NCI-H460 (cell line): ENCODE data around the gene B3GNT9. TPM values are rescaled to one million over a fixed set of nuclear protein-coding genes. Genes with fewer than 3 reads are reported as not detected.

ENCODE experiments used
- DNase-seq: peaks from one replicate; pipeline ENCODE4 v3.0.0-alpha.2; 2016; ENCODE audit warnings: low read depth; ENCODE audit errors: extremely low read depth
- polyA plus RNA-seq: library from polyadenylated mRNA; depleted of rRNA; stranded (reverse); fragments of >200 nt; gene quantifications from 2 replicates; pipeline ENCODE4 v1.2.3, GENCODE V29; 2014; cell fraction: nucleus; rRNA removed
- total RNA-seq: library from RNA; depleted of rRNA; stranded (reverse); fragments of >200 nt; shearing (Covaris generic); gene quantifications from 2 replicates; pipeline ENCODE4 v1.2.3, GENCODE V29; 2014; rRNA removed

The B3GNT9 gene
- 14.2 and 15.6 TPM in 2 replicates for total RNA-seq
- polyA plus RNA-seq = 13.7 and 15.6 TPM in 2 replicates

GRCh38 chr16:67150833-67151396 lies at the start of gene B3GNT9:
Gene B3GNT9, minus strand, starts transcription at chr16:67150998. Its CDS starts 513 bp downstream, at chr16:67150485.
- DNase-seq = no peak

GRCh38 chr16:67200491-67200890 lies 49.7 kb upstream of the B3GNT9 start:
- no peak for DNase-seq

GRCh38 chr16:67199808-67200198 lies 49.0 kb upstream of the B3GNT9 start:
- no peak for DNase-seq

GRCh38 chr16:67199011-67199807 lies 48.4 kb upstream of the B3GNT9 start, which contains the start of gene ELMO3:
Gene ELMO3, plus strand, starts transcription at chr16:67199131. Its CDS starts 196 bp downstream, at chr16:67199327.
- DNase-seq = no peak

GRCh38 chr16:67198238-67198734 lies 47.5 kb upstream of the B3GNT9 start:
- DNase-seq = peak; percentile 64

GRCh38 chr16:67197704-67198103 lies 46.9 kb upstream of the B3GNT9 start:
- no peak for DNase-seq

- no peak for DNase-seq
Observed at GRCh38 chr16:67196881-67197280, 46.1 kb upstream of the B3GNT9 start.

GRCh38 chr16:67195676-67196075 lies 44.9 kb upstream of the B3GNT9 start:
- no peak for DNase-seq

GRCh38 chr16:67194260-67194659 lies 43.5 kb upstream of the B3GNT9 start:
- DNase-seq = no peak

- no peak for DNase-seq
Observed at GRCh38 chr16:67193536-67193935, 42.7 kb upstream of the B3GNT9 start.

GRCh38 chr16:67192781-67193361 lies 42.1 kb upstream of the B3GNT9 start:
- no peak for DNase-seq

GRCh38 chr16:67191995-67192681 lies 41.3 kb upstream of the B3GNT9 start, which contains the start of gene E2F4:
Gene E2F4, plus strand, starts transcription at chr16:67192155. Its CDS starts 73 bp downstream, at chr16:67192228.
- peak; percentile 91 for DNase-seq

- DNase-seq = no peak
Observed at GRCh38 chr16:67191411-67191994, 40.7 kb upstream of the B3GNT9 start.

GRCh38 chr16:67190448-67191399 lies 39.9 kb upstream of the B3GNT9 start:
- no peak for DNase-seq

GRCh38 chr16:67190041-67190440 lies 39.2 kb upstream of the B3GNT9 start, which contains the start of gene EXOC3L1:
Gene EXOC3L1, minus strand, starts transcription at chr16:67190136. Its CDS starts 460 bp downstream, at chr16:67189676.
- no peak for DNase-seq

GRCh38 chr16:67188798-67189197 lies 38.0 kb upstream of the B3GNT9 start:
- DNase-seq = no peak

- no peak for DNase-seq
Observed at GRCh38 chr16:67188323-67188722, 37.5 kb upstream of the B3GNT9 start.

GRCh38 chr16:67187175-67187890 lies 36.5 kb upstream of the B3GNT9 start:
- DNase-seq = no peak
